Putamen (tissue), 1 donor: ENCODE results near the gene LNX1.
"Not testable (repeated sequence)": the region's sequence is repeated elsewhere in the genome, so short reads cannot be mapped to it uniquely, and the experiment has no call there.

ENCODE experiments used
- DNase-seq: peaks from one replicate; pipeline ENCODE4 v3.0.0-alpha.2; 2016; ENCODE audit warnings: low spot score

The LNX1 gene

GRCh38 chr4:53494851-53495250, 96.4 kb downstream of the LNX1 start:
- no peak for DNase-seq

- no peak for DNase-seq
Measured at GRCh38 chr4:53490965-53491622, 100.2 kb downstream of the LNX1 start.

DNA sequence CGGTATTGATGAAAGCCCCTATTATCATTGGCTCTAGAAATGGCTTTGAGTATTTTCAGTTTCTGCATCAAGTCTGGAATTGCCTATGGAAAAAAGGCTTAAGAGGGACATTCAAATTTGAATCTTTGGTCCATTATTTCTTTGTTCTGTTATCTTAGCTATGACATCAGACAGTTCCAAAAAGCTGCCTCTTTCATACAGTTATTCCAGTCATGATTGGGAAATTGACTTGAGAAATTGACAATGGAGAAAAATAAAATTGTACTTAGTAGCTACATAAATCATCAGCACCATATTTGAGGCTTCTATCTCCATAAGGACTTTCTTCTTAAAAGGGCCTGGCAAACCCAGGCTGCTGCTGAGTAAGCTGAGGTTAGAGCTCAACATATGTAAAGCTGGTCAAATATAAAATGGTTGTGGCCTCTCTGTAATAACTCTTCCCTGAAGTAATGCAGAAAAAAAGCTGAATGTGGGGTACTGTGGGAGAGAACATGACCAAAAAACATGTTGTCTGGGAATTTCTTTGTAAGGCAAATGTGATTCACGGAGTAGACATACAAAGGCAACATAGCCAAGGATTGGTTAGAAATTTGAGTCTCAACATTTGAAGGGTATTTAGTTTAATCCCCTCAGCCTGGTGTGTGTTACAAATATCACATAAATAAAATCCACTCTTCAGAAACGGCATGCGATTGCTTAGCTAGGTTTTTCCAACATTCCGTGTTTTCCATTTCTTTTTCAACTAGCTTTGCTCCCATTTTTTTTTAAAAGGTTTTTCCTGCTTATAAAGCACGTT, 100.9 kb downstream of the LNX1 start:
- DNase-seq: no peak

- no peak for DNase-seq
Measured at GRCh38 chr4:53489279-53489889, 101.9 kb downstream of the LNX1 start.

GRCh38 chr4:53487766-53488165, 103.5 kb downstream of the LNX1 start:
- no peak for DNase-seq

DNA sequence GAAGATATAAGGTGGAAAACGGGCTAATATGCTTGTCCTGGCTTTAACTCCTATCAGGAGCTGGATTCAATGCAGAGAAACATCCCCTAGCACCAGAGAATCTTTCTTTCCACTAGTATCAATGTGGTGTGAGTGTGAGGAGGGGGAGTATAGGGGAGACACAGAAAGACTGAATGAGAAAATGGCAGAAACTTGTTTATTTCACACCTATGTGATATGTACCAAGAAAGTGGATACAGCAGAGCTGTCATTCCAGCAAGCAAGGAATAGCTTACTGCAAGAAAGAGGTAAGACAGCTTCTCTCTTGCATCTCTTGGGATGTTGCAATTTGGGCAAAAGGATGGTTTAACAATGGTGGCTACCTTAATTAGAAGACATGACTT, 105.6 kb downstream of the LNX1 start:
- DNase-seq: no peak

DNA sequence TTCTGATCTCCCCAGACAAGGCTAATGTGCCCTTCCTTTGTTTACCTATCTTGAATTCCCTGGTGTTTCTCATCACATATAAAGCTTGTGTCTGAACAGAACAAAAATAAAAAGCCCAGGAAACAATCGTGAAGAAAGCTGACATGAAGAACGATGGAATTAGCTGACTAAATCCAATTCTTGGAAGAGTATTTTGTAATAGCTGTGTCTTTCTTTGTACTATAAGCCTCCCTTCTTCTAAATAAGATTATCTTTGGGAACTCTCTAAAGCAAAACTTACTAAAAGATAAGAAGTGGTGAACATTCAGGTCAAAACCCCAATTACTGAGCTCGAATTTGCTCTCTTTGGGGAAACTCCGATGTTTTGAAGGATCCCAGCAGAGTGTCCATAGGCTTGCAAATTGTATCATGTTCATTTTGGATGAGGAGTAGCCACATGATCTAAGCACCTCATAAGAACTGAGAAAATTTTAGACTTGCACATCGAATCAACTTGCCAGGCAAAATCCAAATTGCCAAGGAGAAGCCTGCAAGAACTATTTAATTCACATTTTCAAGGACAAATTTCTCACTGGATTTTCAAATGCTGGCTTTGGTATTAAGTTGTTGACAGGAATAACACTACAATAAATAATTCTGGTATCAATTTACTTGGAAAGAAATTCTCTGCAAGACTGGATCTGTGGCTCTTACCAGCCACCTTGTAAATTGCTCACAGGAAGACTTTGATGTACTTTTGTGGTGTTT, 106.2 kb downstream of the LNX1 start:
- DNase-seq: no peak

GRCh38 chr4:53483250-53483649, 108.0 kb downstream of the LNX1 start:
- DNase-seq: no peak

DNA sequence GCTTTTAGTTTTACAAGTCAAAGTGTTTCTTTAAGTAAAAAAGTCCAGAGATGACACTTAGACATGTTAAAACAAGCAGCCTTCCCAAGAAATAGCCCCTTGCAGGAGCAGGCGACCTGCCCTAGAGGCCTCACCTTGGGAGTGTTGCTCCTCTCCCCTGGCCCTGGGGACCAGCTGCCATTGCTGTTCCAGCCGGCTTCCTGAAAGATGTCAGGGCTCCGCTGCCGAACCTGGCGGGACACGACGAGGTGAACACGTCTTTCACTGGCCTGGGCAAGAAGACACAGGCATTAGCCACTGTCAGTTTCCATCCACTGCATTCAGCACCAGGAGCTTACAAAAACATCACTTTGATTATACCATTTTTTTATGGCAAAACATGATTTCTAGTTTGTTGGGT, 109.7 kb downstream of the LNX1 start:
- no peak for DNase-seq

- DNase-seq: peak; percentile 14
Measured at GRCh38 chr4:53480909-53481308, 110.4 kb downstream of the LNX1 start.

- DNase-seq: no peak
Measured at GRCh38 chr4:53479736-53480525, 111.4 kb downstream of the LNX1 start.

DNA sequence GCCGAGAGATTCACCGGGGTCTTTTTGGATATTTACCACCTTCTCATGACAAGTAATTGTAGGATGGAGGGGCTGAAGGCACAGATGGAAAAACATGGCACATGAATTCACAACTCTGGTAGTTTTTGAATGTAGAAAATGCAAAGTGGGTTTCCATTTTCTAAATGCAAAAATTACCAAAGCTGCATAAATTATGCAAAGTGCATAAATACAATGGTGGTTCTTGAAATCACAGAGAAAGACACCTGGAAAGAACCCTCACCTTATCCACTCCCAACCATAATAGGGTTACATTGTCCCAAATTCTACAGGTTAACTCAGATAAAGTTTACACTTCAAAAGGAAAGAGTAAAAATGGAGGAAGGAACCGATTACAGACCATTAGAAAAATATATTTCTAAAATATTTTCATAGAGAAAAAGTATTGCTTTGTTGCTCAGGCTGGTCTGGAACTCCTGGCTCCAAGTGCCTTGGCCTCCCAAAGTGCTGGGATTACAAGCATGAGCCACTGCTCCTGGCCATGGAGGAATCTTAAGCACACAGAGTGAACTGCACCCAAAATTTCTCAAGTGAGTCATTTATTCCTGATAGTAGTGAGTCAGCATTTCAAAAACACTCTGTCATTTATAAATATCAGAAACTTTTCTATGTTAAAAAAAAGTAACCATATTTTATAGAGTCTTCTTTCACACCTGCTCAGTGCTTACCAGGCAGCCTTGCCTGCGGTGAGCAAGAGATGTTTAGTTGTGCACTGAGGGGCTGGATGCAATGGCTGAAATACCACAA, 112.4 kb downstream of the LNX1 start:
- peak; percentile 26 for DNase-seq

- DNase-seq: no peak
Measured at GRCh38 chr4:53477636-53478035, 113.7 kb downstream of the LNX1 start.

GRCh38 chr4:53477038-53477565, 114.2 kb downstream of the LNX1 start:
- DNase-seq: no peak

DNA sequence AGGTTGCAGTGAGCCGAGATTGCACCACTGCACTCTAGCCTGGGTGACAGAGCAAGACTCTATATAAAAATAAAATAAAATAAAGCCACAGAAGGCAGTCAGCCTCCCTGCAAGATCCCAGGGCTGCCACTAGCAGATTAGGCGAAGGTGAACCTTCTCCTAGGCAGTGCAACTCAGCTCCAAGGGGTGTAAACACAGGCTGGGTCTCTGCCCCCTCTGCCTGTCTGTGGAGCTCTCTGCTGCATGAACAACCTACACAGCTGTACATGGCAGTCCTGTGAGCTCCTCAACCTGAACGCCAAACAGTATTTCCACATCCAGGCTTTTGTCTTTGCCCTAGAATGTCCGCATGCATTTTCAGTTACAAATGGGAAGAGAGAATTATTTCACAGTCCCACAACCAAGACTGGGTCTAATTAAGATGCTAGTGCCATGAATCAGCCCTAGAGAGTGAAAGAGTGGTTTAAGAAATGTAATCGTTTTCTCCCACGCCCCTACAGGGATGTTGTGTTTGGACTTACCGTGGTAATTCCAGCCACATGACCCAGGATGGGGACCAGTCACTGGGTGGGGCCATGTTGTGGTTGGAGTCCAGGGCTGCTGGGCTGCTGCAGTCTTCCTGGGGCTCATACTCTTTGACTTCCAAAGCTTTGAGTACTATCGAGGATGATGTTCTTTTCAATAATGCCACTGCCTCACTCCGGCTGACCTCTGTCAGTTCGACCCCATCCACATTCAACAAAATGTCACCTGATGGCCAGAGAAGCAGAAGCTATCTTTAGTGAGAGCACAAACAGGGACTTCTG, 114.9 kb downstream of the LNX1 start:
- no peak for DNase-seq

GRCh38 chr4:53466576-53466975, 124.7 kb downstream of the LNX1 start:
- DNase-seq: not testable (repeated sequence)

GRCh38 chr4:53465891-53466290, 125.4 kb downstream of the LNX1 start:
- DNase-seq: no peak

GRCh38 chr4:53465281-53465680, 126.0 kb downstream of the LNX1 start:
- DNase-seq: no peak

DNA sequence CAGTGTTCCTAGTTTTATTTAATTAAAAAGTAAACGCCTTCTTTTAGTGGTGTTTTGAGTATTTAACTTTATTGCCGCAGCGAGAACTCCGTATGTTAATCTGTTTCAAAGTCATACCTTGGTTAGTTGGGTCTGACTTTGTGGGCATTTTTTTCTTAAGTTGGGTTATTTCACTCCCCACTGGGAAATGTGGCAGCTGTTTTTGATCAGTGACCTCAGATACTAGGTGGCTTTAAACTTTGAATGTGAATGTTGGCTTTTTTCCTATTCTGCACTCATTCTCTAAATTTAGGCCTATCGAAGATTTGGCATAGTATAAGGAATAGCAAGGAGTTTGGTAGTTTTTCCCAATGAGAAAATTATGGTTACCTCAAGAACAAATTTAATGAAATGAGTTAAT, 127.9 kb downstream of the LNX1 start:
- no peak for DNase-seq

DNA sequence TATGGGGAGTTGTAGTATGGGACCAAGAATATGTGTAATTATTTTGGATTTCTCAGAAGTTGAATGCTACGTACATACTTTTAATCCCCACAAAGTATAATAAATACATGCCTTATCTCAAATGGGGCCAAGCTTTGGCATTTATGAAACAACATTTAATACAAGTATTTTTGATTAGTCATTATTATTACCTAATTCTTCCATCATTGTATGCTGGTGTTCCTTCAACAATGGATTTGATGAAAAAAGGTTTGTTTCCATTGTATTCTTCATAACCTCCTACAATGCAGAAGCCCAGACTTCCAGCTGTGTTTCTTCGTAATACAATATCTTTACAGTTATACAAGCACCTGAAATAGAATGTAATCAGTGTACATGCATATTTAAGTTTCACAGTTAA, 130.0 kb downstream of the LNX1 start:
- no peak for DNase-seq
